SK-N-SH treated with all-trans-retinoic acid at 6 μM for 48 hours (cell line): ENCODE results near the gene HSD17B14.
A peak's percentile ranks its signal among the peaks of the same experiment; 100 is the strongest.
"Not testable (repeated sequence)": the region's sequence is repeated elsewhere in the genome, so short reads cannot be mapped to it uniquely, and the experiment has no call there.

Source experiments
- ATAC-seq: fragments of 200-7000 bp; cut with Tn5 transposase; 3 replicates; pipeline ENCODE4 v1.9.1; 2020; ENCODE audit warnings: mild to moderate bottlenecking, moderate library complexity
- ARNTL ChIP-seq: fragments of 450-650 bp; formaldehyde crosslinking; IDR thresholded peaks from 2 replicates; pipeline ENCODE4 v1.5.0; 2020; ENCODE audit warnings: low read depth, mild to moderate bottlenecking, moderate library complexity, borderline replicate concordance
- BACH2 ChIP-seq: fragments of 250-450 bp; sonication (Bioruptor Pico); IDR thresholded peaks from 2 replicates; pipeline ENCODE4 v1.9.0; 2021; ENCODE audit warnings: mild to moderate bottlenecking, borderline replicate concordance
- CSDC2 ChIP-seq: fragments of 250-450 bp; sonication (Bioruptor Pico); IDR thresholded peaks from 2 replicates; pipeline ENCODE4 v1.5.0; 2020; ENCODE audit warnings: mild to moderate bottlenecking, moderate library complexity
- CSRNP3 ChIP-seq: fragments of 250-450 bp; sonication (Bioruptor Pico); IDR thresholded peaks from 2 replicates; pipeline ENCODE4 v1.5.1; 2021; ENCODE audit warnings: mild to moderate bottlenecking, moderate library complexity
- GLIS3 ChIP-seq: fragments of 250-450 bp; sonication (Bioruptor Pico); IDR thresholded peaks from 2 replicates; pipeline ENCODE4 v1.5.0; 2020; ENCODE audit warnings: mild to moderate bottlenecking, moderate library complexity
- ISL1 ChIP-seq: fragments of 250-450 bp; sonication (Bioruptor Pico); IDR thresholded peaks from 2 replicates; pipeline ENCODE4 v2.1.2; 2022; ENCODE audit warnings: mild to moderate bottlenecking, moderate library complexity
- OSR1 ChIP-seq: fragments of 250-450 bp; sonication (Bioruptor Pico); IDR thresholded peaks from 2 replicates; pipeline ENCODE4 v1.8.0; 2022; ENCODE audit warnings: moderate library complexity, mild to moderate bottlenecking, inconsistent platforms
- PATZ1 ChIP-seq: fragments of 250-450 bp; sonication (Bioruptor Pico); IDR thresholded peaks from 2 replicates; pipeline ENCODE4 v1.8.0; 2020; ENCODE audit warnings: mild to moderate bottlenecking, moderate library complexity, borderline replicate concordance
- POU6F1 ChIP-seq: fragments of 250-450 bp; sonication (Bioruptor Pico); IDR thresholded peaks from 2 replicates; pipeline ENCODE4 v1.8.0; 2021; ENCODE audit warnings: low read depth, mild to moderate bottlenecking, moderate library complexity, borderline replicate concordance
- PPARA ChIP-seq: fragments of 250-450 bp; sonication (Bioruptor Pico); IDR thresholded peaks from 2 replicates; pipeline ENCODE4 v1.5.0; 2020; ENCODE audit warnings: mild to moderate bottlenecking, borderline replicate concordance
- RARB ChIP-seq: fragments of 250-450 bp; sonication (Bioruptor Pico); IDR thresholded peaks from 2 replicates; pipeline ENCODE4 v1.8.0; 2021; ENCODE audit warnings: mild to moderate bottlenecking, moderate library complexity
- SNAI2 ChIP-seq: fragments of 250-450 bp; sonication (Bioruptor Pico); IDR thresholded peaks from 2 replicates; pipeline ENCODE4 v1.5.0; 2020; ENCODE audit warnings: mild to moderate bottlenecking, moderate library complexity
- TCF4 ChIP-seq: fragments of 250-450 bp; sonication (Bioruptor Pico); IDR thresholded peaks from 2 replicates; pipeline ENCODE4 v1.8.0; 2021; ENCODE audit warnings: mild to moderate bottlenecking, moderate library complexity, borderline replicate concordance
- TOX ChIP-seq: fragments of 250-450 bp; sonication (Bioruptor Pico); IDR thresholded peaks from 2 replicates; pipeline ENCODE4 v1.8.0; 2021; ENCODE audit warnings: mild to moderate bottlenecking, moderate library complexity, borderline replicate concordance
- TSHZ2 ChIP-seq: fragments of 250-450 bp; sonication (Bioruptor Pico); IDR thresholded peaks from 2 replicates; pipeline ENCODE4 v1.5.0; 2020; ENCODE audit warnings: mild to moderate bottlenecking, moderate library complexity
- ZC3H10 ChIP-seq: fragments of 250-450 bp; sonication (Bioruptor Pico); IDR thresholded peaks from 2 replicates; pipeline ENCODE4 v1.5.1; 2021; ENCODE audit warnings: mild to moderate bottlenecking, moderate library complexity
- ZFP3 ChIP-seq: fragments of 250-450 bp; sonication (Bioruptor Pico); IDR thresholded peaks from 2 replicates; pipeline ENCODE4 v1.5.0; 2020; ENCODE audit warnings: mild to moderate bottlenecking, moderate library complexity
- ZFP30 ChIP-seq: fragments of 450-650 bp; formaldehyde crosslinking; IDR thresholded peaks from 2 replicates; pipeline ENCODE4 v1.5.0; 2022; ENCODE audit warnings: mild to moderate bottlenecking, moderate library complexity
- ZNF565 ChIP-seq: fragments of 450-650 bp; formaldehyde crosslinking; conservative IDR thresholded peaks from 2 replicates; pipeline ENCODE4 v1.5.0; 2020; ENCODE audit warnings: low read depth, mild to moderate bottlenecking, moderate library complexity
- ZNF70 ChIP-seq: fragments of 450-650 bp; formaldehyde crosslinking; IDR thresholded peaks from 2 replicates; pipeline ENCODE4 v1.5.0; 2020; ENCODE audit warnings: mild to moderate bottlenecking, moderate library complexity

Gene HSD17B14

GRCh38 chr19:48881741-48882657, 45.7 kb upstream of the HSD17B14 start:
- no peak for TF ChIP-seq CSDC2
- no peak for TF ChIP-seq TOX (CRISPR knock-in tag)
- TF ChIP-seq PPARA, result no peak
- TF ChIP-seq ZFP3 (CRISPR knock-in tag), result no peak
- TF ChIP-seq PATZ1, result no peak
- peak; percentile 41 for ATAC-seq

GRCh38 chr19:48879696-48880095, 43.4 kb upstream of the HSD17B14 start:
- not testable (repeated sequence) for ATAC-seq

- no peak; the same call in 2 of the 3 replicates for ATAC-seq
- TF ChIP-seq TOX (CRISPR knock-in tag) (no peak), PPARA (no peak), ZNF565 (CRISPR knock-in tag) (no peak), SNAI2 (no peak), CSRNP3 (CRISPR knock-in tag) (no peak), PATZ1 (no peak), ARNTL (no peak), ISL1 (CRISPR knock-in tag) (no peak), GLIS3 (CRISPR knock-in tag) (no peak), CSDC2 (no peak), ZFP30 (no peak), TCF4 (no peak), TSHZ2 (CRISPR knock-in tag) (no peak), ZFP3 (CRISPR knock-in tag) (no peak), ZC3H10 (CRISPR knock-in tag) (no peak), BACH2 (no peak), RARB (no peak), POU6F1 (CRISPR knock-in tag) (no peak), OSR1 (CRISPR knock-in tag) (no peak), ZNF70 (no peak)
- TF ChIP-seq, all 23 proteins: peak for 0
Observed at GRCh38 chr19:48879025-48879637, 42.8 kb upstream of the HSD17B14 start.
